Naive thymus-derived CD4-positive, alpha-beta T cell (primary cell): Measurements from ENCODE around the gene LARP1. TPM values are rescaled to one million over a fixed set of nuclear protein-coding genes. Genes with fewer than 3 reads are reported as not detected.

Source experiments
- ATAC-seq: fragments of 150-1000 bp; cut with Tn5 transposase; 2 replicates; pipeline ENCODE4 v1.10.0; 2021; ENCODE audit warnings: mild to moderate bottlenecking, moderate library complexity
- CTCF ChIA-PET: fragments of 350-600 bp; sonication (Branson Sonifier 250); formaldehyde crosslinking; loops from one replicate; lab custom pipeline; 2021; ENCODE audit warnings: antibody characterized with exemption; lab: Charles Lee
- POLR2A ChIA-PET: fragments of 350-600 bp; sonication (Branson Sonifier 250); formaldehyde crosslinking; loops from one replicate; lab custom pipeline; 2021; ENCODE audit warnings: antibody characterized with exemption, inconsistent platforms; lab: Charles Lee
- DNase-seq, 9 donors: peaks; one replicate each; pipeline versions ENCODE4 v3.0.0 to v3.0.0-alpha.2; 2020 to 2022; ENCODE audit warnings: mixed read lengths in 1 of 9
- H3K27ac ChIP-seq: one replicate; pipeline ENCODE4 v1.7.0; 2013; ENCODE audit warnings: mild to moderate bottlenecking, low read depth, low read length, moderate library complexity
- H3K27me3 ChIP-seq, 2 donors: one replicate each; pipeline ENCODE4 v1.7.0; 2013; ENCODE audit warnings: low read length in 2 of 2, mild to moderate bottlenecking in 2 of 2, moderate library complexity in 2 of 2; ENCODE audit not compliant: control insufficient read depth in 2 of 2, insufficient read depth in 2 of 2
- H3K36me3 ChIP-seq, 3 experiments: 1 replicate in 2 of 3; 2 replicates in 1 of 3; pipeline ENCODE4 v1.7.0; 2013; ENCODE audit warnings: low read length in 3 of 3, mild to moderate bottlenecking in 3 of 3, moderate library complexity in 1 of 3; ENCODE audit not compliant: insufficient read depth in 3 of 3, control insufficient read depth in 2 of 3
- H3K4me1 ChIP-seq, 2 donors: one replicate each; pipeline ENCODE4 v1.7.0; 2013; ENCODE audit warnings: low read length in 2 of 2, mild to moderate bottlenecking in 2 of 2, moderate library complexity in 1 of 2; ENCODE audit not compliant: control insufficient read depth in 2 of 2, insufficient read depth in 2 of 2
- H3K4me3 ChIP-seq: 2 replicates; pipeline ENCODE4 v1.7.0; 2013; ENCODE audit warnings: mild to moderate bottlenecking, low read length
- H3K9me3 ChIP-seq, 3 experiments: 1 replicate in 2 of 3; 2 replicates in 1 of 3; pipeline ENCODE4 v1.7.0; 2013; ENCODE audit warnings: low read length in 3 of 3; ENCODE audit not compliant: control insufficient read depth in 2 of 3
- H3K27ac Mint-ChIP-seq, 9 donors: one replicate each; pipeline ENCODE4 v1.8.0; 2020 to 2022; ENCODE audit warnings: mixed read lengths in 9 of 9, mild to moderate bottlenecking in 8 of 9, moderate library complexity in 5 of 9, inconsistent platforms in 2 of 9
- H3K27me3 Mint-ChIP-seq, 5 donors: one replicate each; pipeline ENCODE4 v1.8.0; 2021 to 2022; ENCODE audit warnings: mixed read lengths in 5 of 5, mild to moderate bottlenecking in 1 of 5
- H3K36me3 Mint-ChIP-seq, 5 donors: one replicate each; pipeline ENCODE4 v1.8.0; 2020 to 2022; ENCODE audit warnings: mixed read lengths in 5 of 5, mild to moderate bottlenecking in 3 of 5, inconsistent platforms in 1 of 5
- H3K4me1 Mint-ChIP-seq, 7 donors: one replicate each; pipeline ENCODE4 v1.8.0; 2020 to 2022; ENCODE audit warnings: mixed read lengths in 7 of 7, mild to moderate bottlenecking in 3 of 7, inconsistent platforms in 1 of 7
- H3K4me3 Mint-ChIP-seq, 10 donors: one replicate each; pipeline ENCODE4 v1.8.0; 2020 to 2022; ENCODE audit warnings: mild to moderate bottlenecking in 10 of 10, mixed read lengths in 10 of 10, moderate library complexity in 6 of 10, inconsistent platforms in 2 of 10
- H3K9me3 Mint-ChIP-seq, 11 donors: one replicate each; pipeline ENCODE4 v1.8.0; 2020 to 2022; ENCODE audit warnings: mixed read lengths in 11 of 11, mild to moderate bottlenecking in 4 of 11, inconsistent platforms in 1 of 11, moderate library complexity in 1 of 11
- intact Hi-C, 2 donors: fragments of 100-400 bp; cut with micrococcal nuclease; formaldehyde crosslinking; loops; one replicate each; pipeline ENCODE4 v1.15.1; 2023
- polyA plus RNA-seq, 2 donors: library from polyadenylated mRNA; unstranded; fragments of 300-500 nt; fragmentation: Illumina TruSeq; gene quantifications; one replicate each; pipeline ENCODE4 v1.2.3, GENCODE V29; 2021
- total RNA-seq, 6 experiments: library from RNA in 5 of 6; stranded (reverse) in 5 of 6; gene quantifications; 1 replicate in 5 of 6; 2 replicates in 1 of 6; pipeline ENCODE4 v1.2.3 and lab custom pipeline; 2021 to 2026

LARP1 gene
- total and polyA plus RNA-seq, 7 experiments from 2014 or later: 12.2 to 217 (median 139) TPM

- no peak overlapping the region for H3K27ac ChIP-seq
- no peaks in the 10 kb centered on the region for H3K27me3 ChIP-seq
- Mint-ChIP-seq H3K9me3 (no peaks in the 10 kb centered on the region), H3K36me3 (peaks cover 0 to 6% (median 0%) of the 10 kb centered on the region in 5 donors), H3K27ac (peak overlapping the region in 7 of 9 donors; percentile 38 to 84 (median 53)), H3K4me1 (peaks cover 39 to 88% (median 76%) of the 10 kb centered on the region in 7 donors), H3K4me3 (peak overlapping the region in 3 of 10 donors; percentile 24 to 48 (median 29)), H3K27me3 (no peaks in the 10 kb centered on the region)
- no peaks in the 10 kb centered on the region for H3K9me3 ChIP-seq
- no peak for ATAC-seq
- peaks cover 36 to 61% of the 10 kb centered on the region in 2 donors for H3K4me1 ChIP-seq
- H3K4me3 ChIP-seq: no peak overlapping the region
- intact Hi-C loops: no loop called here
- H3K36me3 ChIP-seq: no peaks in the 10 kb centered on the region
- no peak for DNase-seq
- POLR2A ChIA-PET: interaction anchor here (0.7 to 1.0 kb wide), 2 partner anchors 13 to 37 kb away, joined by 3 read pairs; no protein-coding TSS in a partner anchor
- CTCF ChIA-PET: interaction anchor here (0.9 kb wide), 1 partner anchor 30 kb away, joined by 3 read pairs; no protein-coding TSS in a partner anchor
Measured at GRCh38 chr5:154773326-154773725, 18.1 kb downstream of the LARP1 start.

- Histone ChIP-seq H3K9me3 (no peaks in the 10 kb centered on the region), H3K27ac (no peak overlapping the region), H3K36me3 (no peaks in the 10 kb centered on the region), H3K4me1 (peaks cover 16 to 54% of the 10 kb centered on the region in 2 donors), H3K27me3 (no peaks in the 10 kb centered on the region), H3K4me3 (no peak overlapping the region)
- CTCF ChIA-PET: interaction anchor here (0.6 kb wide), 1 partner anchor 702 kb away, joined by 5 read pairs; no protein-coding TSS in a partner anchor
- H3K36me3 Mint-ChIP-seq: peaks cover 0 to 6% (median 0%) of the 10 kb centered on the region in 5 donors
- POLR2A ChIA-PET: interaction anchor here (0.7 to 1.2 kb wide), 2 partner anchors 9 to 11 kb away, joined by 4 read pairs; no protein-coding TSS in a partner anchor
- no peaks in the 10 kb centered on the region for H3K9me3 Mint-ChIP-seq
- peaks cover 34 to 92% (median 75%) of the 10 kb centered on the region in 7 donors for H3K4me1 Mint-ChIP-seq
- no peak for DNase-seq
- peak overlapping the region in 2 of 10 donors; percentile 7 to 54 for H3K4me3 Mint-ChIP-seq
- H3K27ac Mint-ChIP-seq: peak overlapping the region in 4 of 9 donors; percentile 34 to 79 (median 56)
- no peaks in the 10 kb centered on the region for H3K27me3 Mint-ChIP-seq
- ATAC-seq: no peak
- intact Hi-C loops: no loop called here
Measured at GRCh38 chr5:154776167-154776566, 21.0 kb downstream of the LARP1 start.

GRCh38 chr5:154778534-154778933 is 23.4 kb downstream of the LARP1 start:
- peaks cover 41 to 92% (median 77%) of the 10 kb centered on the region in 7 donors for H3K4me1 Mint-ChIP-seq
- H3K4me3 ChIP-seq: no peak overlapping the region
- peak overlapping the region in 1 of 10 donors; percentile 9 for H3K4me3 Mint-ChIP-seq
- ATAC-seq (no peak), DNase-seq (no peak)
- H3K9me3 ChIP-seq: no peaks in the 10 kb centered on the region
- intact Hi-C loops: no loop called here
- H3K27ac Mint-ChIP-seq: peak overlapping the region in 3 of 9 donors; percentile 7 to 75 (median 32)
- POLR2A ChIA-PET: no interaction called here
- no peaks in the 10 kb centered on the region for H3K36me3 ChIP-seq
- H3K36me3 Mint-ChIP-seq: no peaks in the 10 kb centered on the region
- H3K4me1 ChIP-seq: peaks cover 27 to 57% of the 10 kb centered on the region in 2 donors
- no peaks in the 10 kb centered on the region for H3K9me3 Mint-ChIP-seq
- no peak overlapping the region for H3K27ac ChIP-seq
- CTCF ChIA-PET: interaction anchor here (0.6 kb wide), 1 partner anchor 80 kb away, joined by 3 read pairs; the partner anchor contains the start of gene CNOT8
- H3K27me3 Mint-ChIP-seq: no peaks in the 10 kb centered on the region
- no peaks in the 10 kb centered on the region for H3K27me3 ChIP-seq

GRCh38 chr5:154779105-154779504 is 23.9 kb downstream of the LARP1 start:
- H3K9me3 ChIP-seq: no peaks in the 10 kb centered on the region
- H3K27ac ChIP-seq: no peak overlapping the region
- Mint-ChIP-seq H3K4me1 (peaks cover 42 to 92% (median 79%) of the 10 kb centered on the region in 7 donors), H3K9me3 (no peaks in the 10 kb centered on the region), H3K36me3 (no peaks in the 10 kb centered on the region), H3K4me3 (peak overlapping the region in 2 of 10 donors; percentile 7 to 39), H3K27ac (peak overlapping the region in 3 of 9 donors; percentile 7 to 12 (median 9)), H3K27me3 (no peaks in the 10 kb centered on the region)
- ATAC-seq (no peak), DNase-seq (no peak)
- peaks cover 26 to 56% of the 10 kb centered on the region in 2 donors for H3K4me1 ChIP-seq
- intact Hi-C loops: no loop called here
- CTCF ChIA-PET: interaction anchor here (0.6 kb wide), 1 partner anchor 79 kb away, joined by 3 read pairs; the partner anchor contains the start of gene CNOT8
- no peaks in the 10 kb centered on the region for H3K27me3 ChIP-seq
- H3K4me3 ChIP-seq: no peak overlapping the region
- H3K36me3 ChIP-seq: no peaks in the 10 kb centered on the region
- POLR2A ChIA-PET: no interaction called here

- H3K4me1 Mint-ChIP-seq: peaks cover 43 to 92% (median 79%) of the 10 kb centered on the region in 7 donors
- no peak for ATAC-seq
- no peaks in the 10 kb centered on the region for H3K9me3 Mint-ChIP-seq
- Histone ChIP-seq H3K27me3 (no peaks in the 10 kb centered on the region), H3K4me3 (no peak overlapping the region), H3K9me3 (no peaks in the 10 kb centered on the region), H3K4me1 (peaks cover 17 to 56% of the 10 kb centered on the region in 2 donors), H3K36me3 (no peaks in the 10 kb centered on the region), H3K27ac (no peak overlapping the region)
- H3K36me3 Mint-ChIP-seq: no peaks in the 10 kb centered on the region
- H3K27me3 Mint-ChIP-seq: no peaks in the 10 kb centered on the region
- POLR2A ChIA-PET: no interaction called here
- intact Hi-C loops: no loop called here
- H3K27ac Mint-ChIP-seq: peak overlapping the region in 8 of 9 donors; percentile 14 to 82 (median 57)
- H3K4me3 Mint-ChIP-seq: peak overlapping the region in 2 of 10 donors; percentile 39
- CTCF ChIA-PET: interaction anchor here (0.6 kb wide), 1 partner anchor 12 kb away, joined by 3 read pairs; no protein-coding TSS in a partner anchor
- no peak for DNase-seq
Measured at GRCh38 chr5:154780128-154780527, 25.0 kb downstream of the LARP1 start.

- Histone ChIP-seq H3K36me3 (no peaks in the 10 kb centered on the region), H3K27ac (peak overlapping the region; percentile 26), H3K9me3 (no peaks in the 10 kb centered on the region), H3K4me1 (peaks cover 20 to 68% of the 10 kb centered on the region in 2 donors), H3K27me3 (no peaks in the 10 kb centered on the region), H3K4me3 (no peak overlapping the region)
- Mint-ChIP-seq H3K9me3 (no peaks in the 10 kb centered on the region), H3K27ac (peak overlapping the region in 8 of 9 donors; percentile 51 to 89 (median 74)), H3K36me3 (no peaks in the 10 kb centered on the region), H3K4me3 (peak overlapping the region in 4 of 10 donors; percentile 37 to 65 (median 40)), H3K4me1 (peaks cover 56 to 93% (median 82%) of the 10 kb centered on the region in 7 donors), H3K27me3 (no peaks in the 10 kb centered on the region)
- DNase-seq: no peak
- CTCF ChIA-PET: no interaction called here
- ATAC-seq: no peak
- POLR2A ChIA-PET: interaction anchor here (0.7 kb wide), 1 partner anchor 22 kb away, joined by 3 read pairs; no protein-coding TSS in a partner anchor
- intact Hi-C loops: no loop called here
Measured at GRCh38 chr5:154782326-154782725, 27.1 kb downstream of the LARP1 start.
